GM19463 (cell line): ENCODE results near the gene CXXC1.
"Not testable (repeated sequence)": the region's sequence is repeated elsewhere in the genome, so short reads cannot be mapped to it uniquely, and the experiment has no call there.

Experiments used
- ATAC-seq: cut with Tn5 transposase; IDR thresholded peaks from one replicate; pipeline ENCODE4 v1.9.1; 2021; ENCODE audit warnings: mild to moderate bottlenecking, moderate library complexity; ENCODE audit not compliant: unreplicated experiment

Gene CXXC1

DNA sequence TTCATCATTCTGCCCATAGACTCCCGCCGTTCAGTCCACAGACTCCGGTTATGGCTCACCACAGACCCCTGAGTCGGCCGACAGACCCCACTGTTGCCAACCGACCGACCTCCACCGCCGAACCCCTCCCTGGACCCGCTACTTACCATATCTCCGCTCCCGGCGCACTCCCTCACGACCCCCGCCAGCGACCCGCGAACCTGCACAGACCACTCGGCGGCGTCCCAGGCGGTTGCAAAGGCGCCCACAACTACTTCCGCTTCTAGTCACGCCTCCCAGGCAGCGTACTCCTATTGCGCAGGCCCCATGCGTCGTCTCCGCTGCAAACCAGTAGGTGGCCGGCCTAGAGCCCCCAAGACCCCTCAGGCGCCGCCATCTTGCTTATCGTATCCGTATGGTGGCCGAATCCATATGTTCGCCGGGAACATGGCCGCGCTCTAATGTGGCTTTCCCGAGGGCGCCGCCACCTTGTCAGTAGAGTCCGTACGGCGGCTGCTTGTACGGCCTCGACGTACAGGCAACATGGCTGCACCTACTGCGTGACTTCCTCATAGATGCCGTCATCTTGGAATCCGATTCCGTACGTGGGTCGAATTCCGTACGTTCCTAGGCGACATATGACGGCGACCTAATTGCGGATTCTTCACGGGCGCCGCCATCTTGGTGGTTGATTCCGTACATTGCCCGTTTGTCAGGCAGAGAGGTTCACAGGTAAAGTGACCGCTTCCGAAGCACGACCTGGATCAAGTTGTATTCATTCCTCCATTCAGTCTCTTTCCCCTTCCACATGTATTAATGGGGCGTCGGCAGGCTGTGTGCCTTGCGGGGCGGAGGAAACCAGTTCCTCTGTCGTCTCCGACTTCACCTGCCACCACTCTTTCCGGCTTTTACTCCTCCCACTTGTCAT, at the start of gene CXXC1:
Gene CXXC1 (minus strand): TSS at position 252 of the 907 bp plus-strand sequence. CDS start 103 bp downstream, at position 149.
- peak; percentile 91 for ATAC-seq

DNA sequence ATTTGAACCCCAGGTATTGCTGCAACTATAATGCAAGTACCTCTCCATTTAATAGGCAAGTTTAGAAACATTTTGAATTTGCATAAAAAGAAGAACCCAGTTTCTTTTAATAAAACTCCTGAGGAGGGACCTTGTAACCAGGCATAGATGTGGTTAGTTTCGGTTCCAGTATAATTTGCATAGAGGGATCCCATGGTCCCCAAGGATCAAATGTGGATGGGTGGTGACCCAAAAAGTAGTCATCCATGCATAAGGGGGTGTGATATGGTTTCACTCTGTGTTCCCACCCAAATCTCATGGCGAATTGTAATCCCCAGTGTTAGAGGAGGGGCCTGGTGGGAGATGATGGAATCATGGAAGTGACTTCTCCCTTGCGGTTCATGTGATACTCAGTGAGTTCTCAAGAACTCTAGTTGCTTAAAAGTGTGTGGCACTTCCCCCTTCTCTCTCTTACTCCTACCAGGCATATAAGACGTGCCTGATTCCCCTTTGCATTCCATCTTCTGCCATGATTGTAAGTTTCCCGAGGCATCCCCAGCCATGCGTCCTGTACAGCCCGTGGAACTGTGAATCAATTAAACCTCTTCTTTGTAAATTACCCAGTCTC, 47.2 kb upstream of the CXXC1 start:
- peak; percentile 61 for ATAC-seq

- ATAC-seq = no peak
Measured at GRCh38 chr18:50331691-50332090, 44.2 kb upstream of the CXXC1 start.

GRCh38 chr18:50330176-50330575, 42.7 kb upstream of the CXXC1 start:
- ATAC-seq = no peak

DNA sequence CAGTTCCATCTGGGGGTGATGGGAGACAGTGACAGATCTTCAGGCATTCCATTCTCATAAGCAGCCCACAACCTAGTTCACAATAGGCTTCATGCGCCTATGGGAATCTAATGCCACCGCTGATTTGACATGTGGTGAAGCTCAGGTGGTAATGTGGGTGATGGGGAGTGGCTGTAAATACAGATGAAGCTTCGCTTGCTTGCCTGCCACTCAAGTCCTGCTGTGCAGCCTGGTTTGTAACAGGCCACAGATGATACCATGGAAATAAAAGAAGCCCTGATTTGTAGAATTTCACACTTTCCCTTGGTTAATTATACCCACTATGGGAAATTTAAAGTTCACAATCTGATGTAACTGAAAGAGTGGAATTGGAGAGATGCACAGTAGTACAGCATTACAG, 40.5 kb upstream of the CXXC1 start:
- no peak for ATAC-seq

GRCh38 chr18:50320719-50321118, 33.2 kb upstream of the CXXC1 start:
- no peak for ATAC-seq

- peak; percentile 67 for ATAC-seq
Measured at GRCh38 chr18:50315100-50315871, 27.8 kb upstream of the CXXC1 start.

- no peak for ATAC-seq
Measured at GRCh38 chr18:50313873-50314460, 26.5 kb upstream of the CXXC1 start.

DNA sequence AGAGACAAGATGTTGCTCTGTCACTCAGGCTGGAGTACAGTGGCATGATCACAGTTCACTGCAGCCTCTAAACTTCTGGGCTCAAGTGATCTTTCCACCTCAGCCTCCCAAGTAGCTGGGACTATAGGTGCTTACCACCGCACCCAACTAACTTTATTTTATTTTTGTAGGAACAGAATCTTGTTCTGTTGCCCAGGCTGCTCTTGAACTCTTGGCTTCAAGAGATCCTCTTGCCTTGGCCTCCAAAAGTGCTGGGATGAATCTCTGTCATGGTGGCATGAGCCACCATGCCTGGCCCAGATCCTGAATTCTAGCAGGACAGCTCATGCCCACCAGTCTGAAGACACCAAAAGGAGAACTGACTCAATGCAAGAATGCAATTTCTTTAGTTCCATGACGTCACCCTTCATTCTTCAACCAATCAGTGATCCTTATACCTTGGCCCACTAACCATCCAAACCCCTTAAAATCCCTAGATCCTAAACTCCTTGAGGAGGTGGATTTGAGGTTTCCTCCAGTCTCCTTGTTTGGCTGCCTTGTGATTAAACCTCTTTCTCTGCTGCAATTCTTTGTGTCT, 25.6 kb upstream of the CXXC1 start:
- peak; percentile 33 for ATAC-seq

DNA sequence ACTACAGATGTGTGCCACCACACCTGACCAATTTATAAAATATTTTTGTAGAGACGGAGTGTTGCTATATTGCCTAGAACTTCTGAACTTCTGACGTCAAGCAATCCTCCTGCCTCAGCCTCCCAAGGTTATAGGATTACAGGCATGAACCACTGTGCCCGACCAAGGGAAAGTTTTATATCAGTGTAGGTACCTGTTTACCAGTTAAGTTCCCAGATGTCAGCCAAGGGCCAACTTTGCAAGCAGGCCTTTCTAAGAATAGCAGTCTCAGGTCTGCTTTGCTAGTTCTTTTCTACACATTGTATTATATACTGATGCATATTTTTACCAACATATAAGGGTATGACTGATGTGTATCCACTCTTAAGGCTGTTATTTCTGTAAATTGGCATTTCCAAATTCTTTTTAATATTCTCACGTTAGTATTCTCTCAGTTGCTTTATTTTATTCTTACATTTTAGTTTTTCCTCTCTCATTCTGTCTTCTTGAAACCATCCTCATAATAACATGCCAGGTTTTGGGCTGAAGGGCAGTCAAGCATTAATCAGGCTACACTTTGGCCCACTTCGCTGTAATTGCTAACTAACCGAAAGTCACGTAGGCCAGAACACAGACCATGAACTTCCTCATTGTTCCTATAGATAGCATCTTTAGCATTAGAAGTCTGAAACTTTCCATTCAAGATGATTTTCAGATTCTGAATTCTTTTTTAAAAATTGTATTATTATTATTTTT, 25.0 kb upstream of the CXXC1 start:
- ATAC-seq = peak; percentile 65

DNA sequence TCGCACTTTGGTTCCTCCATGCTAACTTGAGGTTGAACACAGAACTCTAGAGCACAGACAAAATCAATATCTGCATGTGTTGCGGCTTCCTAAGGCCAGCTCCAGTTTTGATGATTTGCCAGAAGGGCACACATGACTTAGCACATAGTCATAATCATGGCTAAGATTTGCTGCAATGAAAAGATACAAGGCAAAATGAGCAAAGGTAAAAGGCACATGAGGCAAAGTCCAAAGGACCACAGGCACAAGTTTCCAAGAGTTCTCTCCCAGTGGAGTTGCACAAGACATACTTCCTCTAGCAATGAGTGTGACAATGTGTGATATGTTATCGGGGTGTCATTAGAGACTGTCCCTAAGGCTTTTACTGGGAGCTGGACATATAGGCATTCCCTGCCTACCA, 24.2 kb upstream of the CXXC1 start:
- no peak for ATAC-seq

DNA sequence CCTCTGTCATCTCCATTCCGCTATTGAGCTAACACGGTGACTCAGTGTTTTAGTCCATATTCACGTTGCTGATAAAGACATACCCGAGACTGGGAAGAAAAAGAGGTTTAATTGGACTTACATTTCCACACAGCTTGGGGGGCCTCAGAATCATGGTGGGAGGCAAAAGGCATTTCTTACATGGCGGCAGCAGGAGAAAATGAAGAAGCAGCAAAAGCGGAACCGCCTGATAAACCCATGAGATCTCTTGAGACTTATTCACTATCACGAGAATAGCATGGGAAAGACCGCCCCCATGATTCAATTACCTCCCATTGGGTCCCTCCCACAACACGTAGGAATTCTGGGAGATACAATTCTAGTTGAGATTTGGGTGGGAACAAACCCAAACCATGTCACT, 22.6 kb upstream of the CXXC1 start:
- no peak for ATAC-seq

DNA sequence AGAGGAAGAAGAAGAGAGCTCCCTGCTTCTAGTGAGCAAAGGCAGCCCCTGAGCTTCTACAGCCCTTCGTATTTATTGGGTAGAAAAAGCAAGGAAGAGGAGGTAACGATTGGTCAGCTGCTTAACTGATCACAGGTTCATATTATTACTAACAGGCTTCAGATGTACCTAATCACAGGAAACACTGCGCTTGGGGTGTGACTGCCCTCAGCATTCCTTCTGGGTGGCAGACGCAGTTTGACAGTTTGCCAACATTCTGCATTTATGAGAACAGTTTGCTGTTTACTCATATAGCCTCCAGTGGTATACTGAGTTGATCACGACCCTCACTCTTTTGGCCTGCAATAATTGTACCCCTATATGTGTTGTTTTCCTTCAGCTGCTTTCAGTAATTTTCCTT, 21.4 kb upstream of the CXXC1 start:
- not testable (repeated sequence) for ATAC-seq

DNA sequence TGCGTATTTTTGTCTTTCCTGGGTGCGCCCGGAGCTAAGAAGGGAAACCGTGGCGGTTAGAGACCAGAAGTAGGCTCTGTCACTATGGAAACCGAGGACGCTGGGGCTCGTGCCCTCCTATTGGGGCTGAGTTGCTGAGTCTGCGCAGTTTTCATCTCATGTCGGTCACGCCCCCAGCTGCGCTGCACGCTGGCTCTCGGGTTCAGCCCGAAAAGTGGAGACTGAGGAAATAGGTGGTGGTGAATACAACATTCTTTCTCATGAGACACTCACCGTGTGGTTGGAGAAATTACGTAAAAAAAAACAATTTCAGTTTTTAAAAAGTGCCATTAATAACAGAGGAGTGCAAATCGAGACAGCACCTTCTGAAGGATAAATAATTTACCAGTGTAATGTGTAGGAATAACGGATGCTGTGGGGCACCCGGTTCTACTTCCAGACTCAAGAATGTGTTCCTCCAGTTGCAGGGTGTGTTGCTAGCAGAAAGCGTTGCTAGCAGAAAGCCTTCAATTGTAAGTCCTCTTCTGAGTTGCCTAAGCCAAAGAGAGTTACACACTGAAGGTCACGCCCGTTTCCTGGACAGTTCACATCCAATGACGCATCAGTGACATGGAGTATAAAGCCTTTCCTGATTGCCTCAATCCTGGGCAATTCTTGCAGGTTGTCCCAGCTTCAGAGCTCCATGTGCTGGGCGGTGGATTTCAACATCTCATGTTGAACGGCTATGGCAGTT, 20.4 kb upstream of the CXXC1 start:
- peak; percentile 85 for ATAC-seq

DNA sequence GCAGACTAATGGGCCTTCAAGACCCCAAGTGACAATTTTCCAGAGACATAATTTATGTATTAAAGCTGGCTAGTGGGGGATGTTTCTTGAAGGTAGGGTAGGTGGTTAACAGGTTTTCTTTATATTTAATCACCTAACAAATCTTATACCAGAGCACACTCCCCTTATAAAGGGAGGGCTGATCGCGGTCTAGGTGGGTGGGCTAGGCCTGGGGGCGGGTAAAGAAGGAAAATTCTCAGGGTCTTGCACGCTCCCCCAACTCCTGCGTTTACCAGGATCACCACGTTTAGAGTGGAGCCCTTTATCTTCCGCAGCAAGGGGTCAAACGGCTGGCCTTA, 19.9 kb upstream of the CXXC1 start:
- ATAC-seq = no peak

- ATAC-seq = no peak
Measured at GRCh38 chr18:50306944-50307343, 19.5 kb upstream of the CXXC1 start.

GRCh38 chr18:50301074-50301473, 13.6 kb upstream of the CXXC1 start:
- ATAC-seq = no peak

- no peak for ATAC-seq
Measured at GRCh38 chr18:50299626-50300388, 12.3 kb upstream of the CXXC1 start.
